Measurements from ENCODE around the gene CYP11A1.

CYP11A1 gene

GRCh38 chr15:74332011-74332410, 35.4 kb downstream of the CYP11A1 start:
- no peak for TF ChIP-seq CTCF (IDR thresholded peaks at IDR 0.05; ENCODE audit: insufficient read depth, low read depth, low read length, missing control alignments)
- no peak for DNase-seq (ENCODE audit: low read depth)
- H3K4me3 ChIP-seq (ENCODE audit: low read depth, low read length): no peak overlapping the region

DNA sequence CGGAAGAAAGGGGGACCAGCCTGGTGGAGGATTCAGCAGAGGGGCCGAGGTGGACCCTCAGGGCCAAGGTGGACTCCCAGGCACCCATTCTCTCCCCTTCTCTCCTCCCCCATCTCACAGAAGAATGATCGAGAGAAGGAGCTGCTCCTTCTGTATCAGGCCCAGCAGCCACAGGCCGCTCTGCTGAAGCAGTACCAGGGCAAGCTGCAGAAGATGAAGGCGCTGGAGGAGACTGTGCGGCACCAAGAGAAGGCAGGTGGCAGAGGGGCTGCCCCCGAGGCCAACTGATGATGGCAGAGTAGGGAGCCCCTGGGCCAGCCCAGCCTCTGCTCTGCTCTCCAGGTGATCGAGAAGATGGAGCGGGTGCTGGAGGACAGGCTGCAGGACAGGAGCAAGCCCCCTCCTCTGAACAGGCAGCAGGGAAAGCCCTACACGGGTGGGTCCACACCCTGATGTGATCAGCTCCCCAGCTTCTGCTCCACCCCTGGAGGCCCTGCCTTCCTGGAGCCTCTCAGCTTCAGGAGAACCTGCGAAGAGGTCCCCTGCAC, 36.5 kb downstream of the CYP11A1 start:
- no peak for TF ChIP-seq CTCF (IDR thresholded peaks at IDR 0.05; ENCODE audit: insufficient read depth, low read depth, low read length, missing control alignments)
- no peak for DNase-seq (ENCODE audit: low read depth)
- no peak overlapping the region for H3K4me3 ChIP-seq (ENCODE audit: low read depth, low read length)

- no peak for TF ChIP-seq CTCF (IDR thresholded peaks at IDR 0.05; ENCODE audit: insufficient read depth, low read depth, low read length, missing control alignments)
- H3K4me3 ChIP-seq (ENCODE audit: low read depth, low read length): no peak overlapping the region
- DNase-seq (ENCODE audit: low read depth): no peak
Measured at GRCh38 chr15:74328331-74329056, 39.0 kb downstream of the CYP11A1 start.

DNA sequence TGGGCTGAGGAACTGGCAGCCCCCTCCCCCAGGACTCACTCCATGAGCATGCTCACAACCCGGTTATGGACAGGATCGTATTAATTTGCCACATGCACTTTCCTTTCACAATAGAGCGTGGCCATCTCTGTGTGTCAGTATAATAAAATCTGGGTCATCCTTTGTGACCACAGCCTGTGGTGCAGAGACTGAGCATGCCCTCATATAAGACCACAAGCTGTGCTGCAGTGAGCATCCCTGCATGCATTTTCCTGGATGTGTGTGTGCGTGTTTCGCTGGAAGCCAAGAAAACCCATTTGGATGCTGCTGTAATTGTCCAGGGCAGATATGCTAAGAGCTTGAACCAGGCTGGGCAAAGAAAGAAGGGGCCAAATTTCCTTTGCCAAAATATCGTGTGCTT, 39.7 kb downstream of the CYP11A1 start:
- no peak for DNase-seq (ENCODE audit: low read depth)
- no peak overlapping the region for H3K4me3 ChIP-seq (ENCODE audit: low read depth, low read length)
- no peak for TF ChIP-seq CTCF (IDR thresholded peaks at IDR 0.05; ENCODE audit: insufficient read depth, low read depth, low read length, missing control alignments)

DNA sequence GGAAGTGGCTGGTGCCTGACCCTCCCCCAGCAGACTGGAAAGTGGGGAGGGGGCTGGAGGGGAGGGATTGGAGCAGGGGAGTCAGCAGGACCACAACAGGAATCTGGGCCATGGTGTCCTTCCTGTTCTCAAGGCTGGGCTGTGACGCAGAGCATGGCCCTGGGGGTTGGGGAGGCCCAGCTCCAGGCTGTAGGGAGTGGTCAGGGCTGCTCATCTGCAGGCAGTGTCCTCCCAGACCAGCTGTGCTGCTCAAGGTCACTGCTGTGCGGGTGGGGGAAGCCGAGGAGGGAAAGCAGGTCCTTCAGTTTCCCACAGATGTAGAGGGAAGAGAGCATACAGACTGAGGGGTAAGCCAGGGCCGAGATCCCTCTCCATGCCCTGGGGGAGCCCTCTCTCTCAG, 40.7 kb downstream of the CYP11A1 start:
- TF ChIP-seq CTCF (IDR thresholded peaks at IDR 0.05; ENCODE audit: insufficient read depth, low read depth, low read length, missing control alignments): no peak
- no peak overlapping the region for H3K4me3 ChIP-seq (ENCODE audit: low read depth, low read length)
- DNase-seq (ENCODE audit: low read depth): no peak

GRCh38 chr15:74324714-74325113, 42.7 kb downstream of the CYP11A1 start:
- no peak for TF ChIP-seq CTCF (IDR thresholded peaks at IDR 0.05; ENCODE audit: insufficient read depth, low read depth, low read length, missing control alignments)
- no peak overlapping the region for H3K4me3 ChIP-seq (ENCODE audit: low read depth, low read length)
- no peak for DNase-seq (ENCODE audit: low read depth)

All from GM12865 (cell line).